SHP77 (cell line): ENCODE data around the gene NOX3.
"Not testable (repeated sequence)": the region's sequence is repeated elsewhere in the genome, so short reads cannot be mapped to it uniquely, and the experiment has no call there.

Experiments
- DNase-seq, 2 experiments: peaks; one replicate each; lab custom pipeline; 2025; lab: John Stamatoyannopoulos, UW

NOX3 gene

DNA sequence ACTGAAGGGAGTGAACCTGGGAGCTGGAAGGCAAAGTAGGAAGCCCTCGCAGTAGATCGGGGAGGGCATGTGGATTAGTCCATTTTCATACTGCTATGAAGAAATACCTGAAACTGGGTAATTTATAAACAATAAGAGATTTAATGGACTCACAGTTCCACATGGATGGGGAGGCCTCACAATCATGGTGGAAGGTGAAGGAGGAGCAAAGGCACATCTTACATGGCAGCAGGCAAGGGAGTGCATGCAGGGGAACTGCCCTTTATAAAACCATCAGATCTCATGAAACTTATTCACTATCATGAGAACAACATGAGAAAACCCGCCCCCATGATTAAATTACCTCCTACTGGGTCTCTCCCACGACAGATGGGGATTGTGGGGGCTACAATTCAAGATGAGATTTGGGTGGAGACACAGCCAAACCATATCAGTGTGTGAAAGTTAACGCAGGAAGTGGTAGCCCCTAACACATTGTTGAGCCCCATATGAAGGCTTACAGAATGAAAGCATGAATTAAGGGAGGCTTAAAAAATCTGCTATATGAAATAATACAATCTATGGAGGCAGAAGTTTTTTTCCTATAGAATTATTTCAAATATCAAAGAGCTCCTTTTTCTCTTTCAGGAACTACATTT is 15.5 kb upstream of the NOX3 start:
- DNase-seq: not testable (repeated sequence)

DNA sequence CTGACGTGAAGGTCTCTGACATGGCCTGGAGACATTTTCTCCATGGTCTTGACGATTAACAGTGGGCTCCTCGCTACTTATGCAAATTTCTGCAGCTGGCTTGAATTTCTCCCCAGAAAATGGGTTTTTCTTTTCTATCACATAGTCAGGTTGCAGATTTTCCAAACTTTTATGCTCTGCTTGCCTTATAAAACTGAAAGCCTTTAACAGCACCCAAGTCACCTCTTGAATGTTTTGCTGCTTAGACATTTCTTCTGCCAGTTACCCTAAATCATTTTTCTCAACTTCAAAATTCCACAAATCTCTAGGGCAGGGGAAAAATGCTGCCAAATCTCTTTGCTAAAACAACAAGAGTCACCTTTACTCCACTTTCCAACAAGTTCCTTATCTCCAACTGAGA is 12.9 kb upstream of the NOX3 start:
- DNase-seq: not testable (repeated sequence)

DNA sequence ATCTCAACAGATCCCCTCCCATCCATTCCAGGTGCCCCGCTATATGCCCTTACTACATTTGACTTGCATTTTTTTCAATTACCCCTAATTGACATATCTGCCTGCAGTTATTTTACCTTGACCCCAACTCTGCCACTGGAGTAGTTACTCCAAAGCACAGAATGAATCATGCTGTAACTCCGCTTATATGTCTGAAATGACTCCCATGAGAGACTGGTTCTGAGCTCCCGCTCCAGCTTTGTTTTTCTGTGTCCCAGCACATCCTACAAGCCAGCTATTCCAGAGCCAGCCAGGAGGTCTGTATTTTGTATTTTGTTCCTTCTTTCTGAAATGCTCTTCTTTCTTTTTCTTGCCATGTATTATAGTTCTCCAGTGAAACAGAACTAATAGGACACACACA is 10.9 kb upstream of the NOX3 start:
- DNase-seq: no peak

DNA sequence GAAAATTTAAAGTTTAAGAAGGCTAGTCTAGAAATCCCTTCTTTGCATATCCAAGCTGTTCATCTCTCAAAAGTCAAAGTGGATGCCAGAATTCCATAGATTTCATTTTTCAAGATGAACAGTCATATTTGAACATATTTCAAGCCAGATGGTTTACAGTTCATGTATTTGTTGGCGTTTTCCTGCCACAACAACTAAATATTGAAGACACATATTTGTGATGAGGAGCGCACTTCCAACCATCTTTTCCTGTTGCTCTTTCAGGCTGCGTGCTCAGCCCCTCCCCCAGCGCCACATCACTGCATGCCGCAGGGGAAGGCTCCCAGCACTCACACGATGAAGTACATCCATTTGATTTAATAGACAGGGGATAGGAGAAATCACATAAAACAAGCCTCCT is 5.9 kb upstream of the NOX3 start:
- no peak for DNase-seq

DNA sequence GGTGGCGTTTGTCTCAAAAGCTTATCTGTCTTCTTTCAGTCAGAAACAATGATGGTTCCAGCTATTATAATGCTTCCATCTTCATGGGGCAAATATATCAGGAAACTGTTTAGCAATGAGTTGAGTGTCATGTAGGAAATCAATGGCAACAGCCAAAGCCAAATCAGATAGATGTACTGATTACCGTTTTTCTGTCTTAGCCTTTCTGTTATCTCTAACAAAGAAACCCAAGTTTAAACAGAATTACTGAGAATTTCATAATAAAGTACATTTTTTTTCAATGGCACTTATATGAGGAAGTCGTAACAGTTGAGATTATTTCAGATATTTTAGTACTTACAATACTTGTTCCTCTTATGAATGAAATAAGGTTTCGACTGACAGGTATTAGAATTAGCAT is 1.2 kb downstream of the NOX3 start:
- no peak for DNase-seq

DNA sequence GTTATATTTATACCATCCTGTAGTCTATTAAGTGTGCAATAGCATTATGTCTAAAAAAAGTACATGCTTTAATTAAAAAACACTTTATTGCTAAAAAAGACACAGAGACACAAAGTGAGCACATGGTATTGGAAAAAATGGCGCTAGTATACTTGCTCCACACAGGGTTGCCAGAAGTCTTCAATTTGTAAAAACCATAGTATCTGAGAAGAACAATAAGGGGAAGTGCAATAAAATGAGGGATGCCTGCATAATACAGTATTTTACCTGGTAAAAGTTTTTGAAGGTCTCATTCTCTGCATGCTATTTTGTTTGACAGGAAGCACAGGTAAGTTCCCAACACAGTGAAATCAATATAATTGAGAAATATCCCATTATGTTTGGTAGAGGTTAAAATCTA is 1.6 kb downstream of the NOX3 start:
- no peak for DNase-seq

DNA sequence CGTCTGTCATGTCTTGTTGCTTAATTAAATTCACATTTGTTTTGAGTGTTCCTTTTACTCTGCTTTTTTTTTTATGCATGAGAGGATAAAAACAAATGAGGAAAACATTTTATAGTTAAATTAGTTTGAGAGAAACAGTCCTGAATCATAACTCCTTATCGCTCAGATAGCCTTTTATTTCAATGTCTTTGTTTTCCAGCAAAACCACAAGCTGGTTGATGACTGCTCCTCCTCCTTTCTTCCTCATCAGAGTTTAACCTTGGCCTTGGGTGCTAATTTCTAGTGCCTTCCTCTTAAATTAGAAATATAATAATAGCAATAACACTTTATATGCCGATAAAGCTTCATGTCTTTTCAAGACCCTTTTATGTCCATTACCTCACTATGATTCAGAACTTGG is 3.1 kb downstream of the NOX3 start:
- no peak for DNase-seq

DNA sequence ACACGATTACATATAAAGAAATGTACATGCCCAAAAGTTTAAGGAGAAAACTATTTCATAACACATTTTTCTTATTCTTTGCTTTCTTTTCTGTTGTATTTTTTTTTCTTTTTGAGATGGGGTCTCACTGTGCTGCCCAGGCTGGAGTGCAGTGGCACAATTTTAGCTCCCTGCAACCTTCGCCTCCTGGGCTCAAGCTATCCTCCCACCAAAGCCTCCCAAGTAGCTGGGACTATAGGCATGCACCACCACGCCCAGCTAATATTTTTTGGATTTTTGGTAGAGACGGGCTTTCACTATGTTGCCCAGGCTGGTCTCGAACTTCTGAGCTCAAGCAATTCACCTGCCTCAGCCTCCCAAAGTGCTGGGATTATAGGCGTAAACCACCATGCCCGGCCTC is 4.1 kb downstream of the NOX3 start:
- DNase-seq: not testable (repeated sequence)

DNA sequence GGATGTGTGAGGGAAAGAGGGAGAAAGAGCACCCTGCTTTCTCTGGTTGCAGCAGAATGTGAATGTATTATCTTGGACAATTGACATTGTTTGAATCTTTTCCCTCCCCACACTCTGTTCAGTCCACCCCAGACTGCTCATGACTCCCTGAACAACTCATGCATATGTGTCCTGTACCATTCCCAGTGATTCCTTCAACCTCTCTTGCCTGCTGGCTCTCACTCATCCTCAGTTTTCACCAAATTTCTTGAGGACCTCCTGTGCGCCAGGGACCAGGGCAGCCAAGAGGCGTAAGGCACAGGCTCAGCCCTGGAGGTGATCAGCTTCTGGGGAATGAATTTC is 5.4 kb downstream of the NOX3 start:
- no peak for DNase-seq

DNA sequence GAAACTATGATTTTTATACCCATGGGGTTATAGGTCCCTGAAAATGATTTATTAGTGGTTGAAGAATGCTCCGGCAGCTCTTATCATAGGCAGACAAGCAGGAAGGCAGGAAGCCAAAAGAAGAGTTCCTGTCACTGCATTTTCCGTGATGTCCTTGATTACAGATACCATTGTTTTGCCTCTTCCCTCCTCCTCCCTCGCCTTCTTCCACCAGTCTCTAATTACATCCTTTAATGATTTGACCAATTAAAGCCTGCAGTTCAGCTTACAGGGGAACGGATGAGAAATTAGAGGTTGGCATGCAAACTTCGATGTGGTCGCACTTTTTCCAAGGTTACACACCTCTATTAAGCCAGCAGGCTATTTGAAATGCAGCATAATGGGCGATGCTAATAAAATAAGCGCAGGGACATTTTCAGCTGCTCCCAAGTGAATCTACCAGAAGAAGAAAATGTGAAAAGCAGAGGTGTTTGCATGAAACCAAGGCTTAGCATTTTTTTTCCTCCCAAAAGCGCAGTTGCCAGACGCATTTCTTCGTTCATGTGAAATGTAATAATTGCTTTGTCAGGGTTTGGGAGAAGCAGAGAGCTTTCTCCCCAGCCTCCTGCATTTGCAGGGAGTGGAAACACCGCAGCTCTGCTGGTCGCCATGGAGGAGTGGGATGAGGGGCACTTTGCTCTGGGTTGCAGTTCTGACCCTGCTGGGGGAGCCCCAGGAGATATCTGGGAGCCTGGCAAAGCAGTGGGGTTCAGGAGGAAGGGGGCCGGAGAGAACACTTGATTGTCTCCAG is 6.0 kb downstream of the NOX3 start:
- DNase-seq: no peak

DNA sequence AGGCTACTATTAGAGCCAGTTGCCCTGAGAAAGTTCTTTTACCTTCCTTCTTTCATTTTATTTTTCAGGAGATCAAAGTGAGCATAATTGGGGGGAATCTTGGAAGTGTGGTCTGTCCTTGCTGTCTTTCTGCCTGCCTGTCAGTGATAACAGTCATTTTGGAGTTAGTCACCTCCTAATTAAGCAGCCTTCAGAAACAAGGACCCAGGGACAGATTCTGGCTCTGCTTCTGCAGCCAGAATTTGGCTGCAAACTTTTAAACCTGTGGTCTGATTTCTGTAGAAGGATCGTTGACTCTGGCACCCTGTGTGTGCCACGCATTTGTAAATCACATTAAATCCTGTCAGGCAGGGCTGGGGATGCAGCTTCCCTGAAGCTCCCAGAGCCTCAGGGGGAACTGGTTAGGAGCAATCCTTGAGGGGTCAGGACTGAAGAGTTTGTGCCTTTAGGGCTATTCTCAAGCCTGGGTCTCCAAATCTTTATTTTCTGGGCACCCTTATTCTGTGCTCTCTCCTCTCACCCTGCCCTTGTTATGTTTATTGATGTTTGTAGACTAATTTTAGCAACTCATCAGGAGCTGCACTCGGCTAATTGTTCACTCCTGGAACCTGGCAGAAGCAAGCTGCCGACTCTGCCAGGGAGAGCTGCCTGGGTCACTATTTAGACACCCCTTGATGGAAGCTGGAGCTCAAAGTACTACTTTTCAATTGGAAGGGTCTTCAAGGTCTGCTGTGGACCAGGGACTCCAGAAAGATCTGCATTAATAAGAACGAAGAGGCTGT is 6.8 kb downstream of the NOX3 start:
- no peak for DNase-seq

DNA sequence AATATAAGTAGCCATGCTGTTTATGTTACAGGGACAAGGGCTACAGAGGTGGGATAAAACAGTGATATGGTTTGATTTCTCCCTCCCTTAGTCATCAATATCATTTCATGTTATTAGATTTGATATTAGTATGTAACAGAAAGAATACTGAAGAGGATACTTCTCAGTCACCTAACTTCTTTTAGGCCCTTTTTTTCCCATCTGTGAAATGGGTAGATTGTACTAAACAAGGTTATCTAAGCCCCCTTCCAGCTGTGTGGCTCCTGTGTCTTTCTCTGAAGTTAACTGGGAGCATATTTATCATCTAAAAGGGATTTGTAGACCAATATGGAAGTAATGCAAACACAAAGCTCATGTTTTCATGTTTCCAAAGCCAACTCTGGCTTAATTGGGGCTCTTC is 7.7 kb downstream of the NOX3 start:
- no peak for DNase-seq

DNA sequence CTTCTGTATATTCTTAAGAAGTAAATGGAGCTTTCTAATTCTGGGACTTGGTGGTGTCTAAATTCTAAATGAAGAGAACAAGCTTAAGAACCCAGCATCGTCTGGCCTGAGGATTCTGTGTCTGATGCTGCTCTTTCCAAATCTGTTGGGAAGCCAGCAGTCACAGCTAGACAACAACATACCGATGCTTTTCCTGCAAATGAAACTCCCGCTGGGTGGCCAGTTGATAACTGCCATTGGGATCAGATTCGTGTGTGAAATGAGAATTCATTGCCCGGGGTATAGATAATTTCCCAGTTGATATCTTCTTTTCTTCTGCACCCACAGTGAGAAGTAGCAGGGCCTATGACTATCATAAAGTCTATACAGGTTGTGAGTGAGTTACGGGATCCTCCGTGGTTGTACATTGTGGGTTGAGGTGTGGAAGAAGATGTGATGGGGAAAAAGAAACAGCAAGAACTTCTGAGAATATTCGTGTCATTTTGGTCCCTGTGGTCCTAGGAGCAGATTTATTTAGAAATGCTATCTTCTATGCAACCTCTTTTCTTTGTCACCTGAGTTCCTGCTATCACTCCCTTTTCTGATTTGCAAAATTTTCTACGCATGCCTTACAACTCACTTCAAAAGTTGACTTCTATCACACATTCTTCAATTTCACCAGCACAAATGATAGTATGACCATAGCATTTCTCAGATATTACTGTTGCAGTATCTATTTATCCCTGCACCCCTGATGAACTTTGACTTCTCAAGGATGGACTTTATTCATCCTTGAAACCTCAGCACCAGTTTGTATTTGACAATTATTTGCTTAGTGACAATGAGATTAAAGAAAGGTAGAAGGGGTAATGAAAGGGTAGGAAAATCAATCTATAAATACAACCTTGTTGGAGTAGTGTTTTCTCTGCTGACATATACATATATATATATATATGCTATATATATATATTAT is 10.4 kb downstream of the NOX3 start:
- DNase-seq: no peak

DNA sequence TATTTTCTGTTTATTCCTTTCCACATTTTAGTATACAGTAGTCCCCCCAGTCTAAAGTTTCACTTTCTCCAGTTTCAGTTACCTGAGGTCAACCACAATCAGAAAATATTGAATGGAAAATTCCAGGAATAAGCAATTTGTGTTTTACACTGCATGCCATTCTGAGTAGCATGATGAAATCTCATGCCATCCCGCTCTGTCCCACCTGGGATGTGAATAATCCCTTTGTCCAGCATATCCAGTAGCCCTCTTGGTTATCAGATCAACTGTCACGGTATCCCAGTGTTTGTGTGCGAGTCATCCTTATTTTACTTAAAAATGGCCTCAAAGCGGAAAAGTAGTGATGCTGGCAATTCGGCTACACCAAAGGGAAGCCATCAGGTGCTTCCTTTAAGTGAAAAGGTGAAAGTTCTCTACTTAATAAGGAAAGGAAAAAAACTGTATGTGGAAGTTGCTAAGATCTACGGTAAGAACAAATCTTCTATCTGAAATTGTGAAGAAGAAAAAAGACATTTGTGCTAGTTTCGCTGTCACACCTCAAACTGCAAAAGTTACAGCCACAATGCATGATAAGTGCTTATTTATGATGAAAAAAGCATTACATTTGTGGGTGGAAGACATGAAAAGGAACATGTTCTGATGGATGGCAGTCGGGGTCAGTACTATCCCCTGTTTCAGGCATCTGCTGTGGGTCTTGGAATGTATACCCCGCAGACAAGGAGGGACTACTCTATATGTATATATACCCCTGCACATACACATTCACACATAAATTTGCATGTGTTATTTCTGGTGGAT is 11.3 kb downstream of the NOX3 start:
- DNase-seq: no peak

DNA sequence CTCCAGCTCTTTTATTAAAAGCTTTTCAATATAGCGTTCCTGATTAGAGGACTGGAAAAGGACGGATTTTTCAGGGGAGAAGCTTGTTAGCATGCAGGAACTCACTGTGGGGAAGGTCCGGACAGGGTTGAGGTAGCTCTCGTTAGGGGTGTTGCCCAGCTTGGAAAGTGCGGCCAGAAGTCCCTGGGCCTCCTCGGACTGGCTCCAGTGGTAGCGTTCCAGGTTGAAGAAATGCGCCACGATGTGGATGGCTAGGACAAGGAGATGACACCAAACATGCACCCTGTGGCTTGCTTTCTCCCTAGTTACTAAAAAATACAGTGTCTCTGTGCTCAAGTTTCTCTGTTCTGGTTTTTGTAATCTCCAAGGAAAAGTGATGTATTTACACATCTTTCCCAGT is 12.5 kb downstream of the NOX3 start:
- DNase-seq: no peak

DNA sequence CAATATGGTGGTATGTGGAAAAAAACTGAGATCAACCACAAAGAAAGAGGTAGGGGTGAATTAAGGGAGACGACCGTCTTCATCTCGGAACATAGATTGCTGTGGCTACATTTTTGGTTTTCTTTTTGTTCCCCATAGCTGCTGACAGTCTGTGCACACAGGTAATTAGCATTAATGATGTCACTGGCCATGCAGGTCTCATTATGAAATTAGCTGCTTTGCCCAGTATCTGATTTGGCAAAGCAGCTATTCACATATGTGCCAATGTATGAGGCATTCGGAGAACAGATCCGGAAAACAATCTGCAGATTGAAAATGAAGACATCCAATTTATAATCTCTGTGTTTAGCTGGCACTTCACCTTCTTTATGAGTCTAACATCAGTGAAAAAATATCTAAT is 13.1 kb downstream of the NOX3 start:
- DNase-seq: no peak

DNA sequence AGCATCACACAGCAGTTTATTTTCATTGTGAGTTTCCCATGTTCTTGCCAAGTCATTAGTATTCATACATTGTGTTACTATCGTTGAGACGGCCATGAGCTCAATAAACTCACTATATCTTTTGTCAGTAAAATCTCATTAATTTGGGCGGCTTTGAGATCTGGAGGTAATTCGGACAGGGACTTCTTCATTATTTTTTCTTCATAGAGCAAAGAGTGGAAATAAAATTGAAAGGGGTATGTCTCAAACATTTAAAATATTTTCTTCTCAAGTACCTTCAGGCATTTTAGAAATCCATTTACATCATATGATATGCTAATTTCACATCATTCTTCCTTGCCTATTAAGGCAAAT is 14.6 kb downstream of the NOX3 start:
- no peak for DNase-seq

DNA sequence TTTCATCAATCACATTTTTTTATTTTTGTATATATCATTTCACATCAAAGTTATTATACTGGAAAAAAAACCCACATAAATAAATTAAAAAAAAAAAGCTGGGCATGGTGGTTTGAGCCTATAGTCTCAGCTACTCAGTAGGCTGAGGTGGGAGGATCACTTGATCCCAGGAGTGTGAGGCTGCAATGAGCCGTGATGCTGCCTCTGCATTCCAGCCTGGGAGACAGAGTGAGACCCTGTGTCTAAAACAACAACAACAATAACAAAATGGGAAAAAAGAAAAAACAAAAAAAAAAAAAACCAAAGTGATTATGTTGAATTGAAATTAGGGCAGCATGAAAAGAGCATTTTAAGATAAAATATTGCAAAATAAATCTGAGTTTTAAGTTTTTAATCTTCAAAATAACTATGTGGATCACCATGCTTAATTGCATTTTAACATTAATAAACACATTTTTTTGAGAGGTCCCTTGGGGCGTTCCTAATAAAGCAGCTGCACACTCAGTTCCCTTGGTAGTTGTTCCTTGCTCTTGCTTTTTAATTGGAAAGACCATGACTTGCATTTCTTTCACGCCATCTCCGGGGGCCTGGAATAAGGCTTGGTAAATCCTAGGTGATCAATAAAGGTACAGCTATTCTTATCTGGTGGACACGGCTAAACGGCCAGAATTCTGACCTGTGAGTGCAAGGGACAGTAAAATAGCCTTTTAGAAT is 15.1 kb downstream of the NOX3 start:
- DNase-seq: no peak

DNA sequence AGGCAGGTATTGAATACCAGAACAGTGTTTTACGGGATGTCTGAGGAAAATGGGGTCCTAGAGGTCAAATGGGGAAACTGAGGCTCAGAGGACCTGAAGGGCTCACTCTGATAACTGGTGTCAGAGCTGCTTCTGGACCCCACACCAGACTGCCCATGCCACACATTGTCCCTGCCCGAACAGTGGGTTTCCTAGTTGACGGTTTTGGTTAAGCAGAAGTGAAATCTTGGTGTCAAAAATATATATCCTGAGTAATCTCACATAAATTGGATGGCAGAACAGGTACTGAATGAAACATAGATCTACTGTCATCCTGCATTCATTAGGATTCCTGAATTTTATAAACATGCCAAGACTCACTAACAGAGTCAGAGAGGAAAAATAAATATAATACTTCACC is 16.3 kb downstream of the NOX3 start:
- DNase-seq: no peak

DNA sequence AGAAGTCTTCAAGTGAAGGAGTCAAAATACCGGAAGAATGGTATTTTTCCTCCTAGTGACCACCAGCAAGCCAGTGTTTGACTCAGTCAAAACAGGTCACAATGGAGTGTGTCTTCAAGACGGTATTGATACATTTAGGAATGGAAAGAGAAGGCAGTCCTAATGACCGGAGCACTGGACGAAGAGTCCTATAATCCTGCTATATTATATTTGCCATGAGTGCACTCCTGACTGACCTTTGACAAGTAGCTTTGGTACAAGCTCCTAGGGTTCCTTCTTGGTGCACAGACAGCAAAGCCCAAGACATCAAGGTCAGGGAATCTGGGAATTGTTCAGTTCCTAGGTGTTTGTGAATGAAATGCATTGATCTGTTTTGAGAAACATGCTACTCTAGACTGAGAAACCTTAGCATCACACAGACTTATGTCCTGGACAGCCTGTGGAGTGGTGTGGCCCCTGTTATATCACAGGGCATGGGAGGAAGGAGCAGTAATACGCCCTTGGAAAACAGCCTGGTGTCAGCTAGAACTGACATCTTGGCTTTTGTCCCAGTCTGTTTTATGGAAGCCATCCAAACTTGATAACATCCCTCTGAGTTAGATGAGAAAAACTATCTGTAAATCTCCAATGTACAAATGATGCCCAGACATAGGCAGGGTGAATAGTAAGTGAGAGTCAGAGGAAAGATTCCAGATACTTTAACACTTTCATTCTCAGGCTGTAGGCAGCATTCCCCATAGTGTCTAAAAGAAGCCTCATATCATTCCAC is 18.5 kb downstream of the NOX3 start:
- no peak for DNase-seq
